NT2/D1 (cell line): Measurements from ENCODE around the gene ICA1.

Experiments used
- DNase-seq: peaks from one replicate; pipeline ENCODE4 v3.0.0-alpha.2; 2011; ENCODE audit warnings: low read depth, low spot score
- H3K27me3 ChIP-seq: 2 replicates; pipeline ENCODE4 v1.6.0; 2011; ENCODE audit warnings: mild to moderate bottlenecking; ENCODE audit not compliant: insufficient read length, insufficient read depth
- H3K36me3 ChIP-seq: 2 replicates; pipeline ENCODE4 v1.6.1; 2011; ENCODE audit warnings: mild to moderate bottlenecking, low read length, mixed read lengths; ENCODE audit not compliant: insufficient read depth, insufficient read length
- H3K4me1 ChIP-seq: 2 replicates; pipeline ENCODE4 v1.5.1; 2011; ENCODE audit not compliant: insufficient read depth, insufficient read length
- H3K4me3 ChIP-seq: 2 replicates; pipeline ENCODE4 v1.5.1; 2011; ENCODE audit warnings: low read depth; ENCODE audit not compliant: insufficient read length
- H3K9ac ChIP-seq: 2 replicates; pipeline ENCODE4 v1.6.0; 2011; ENCODE audit warnings: low read depth; ENCODE audit not compliant: insufficient read length
- H3K9me3 ChIP-seq: 2 replicates; pipeline ENCODE4 v1.5.1; 2011; ENCODE audit warnings: mild to moderate bottlenecking, low read length; ENCODE audit not compliant: insufficient read depth
- SUZ12 ChIP-seq: IDR thresholded peaks from 2 replicates; pipeline ENCODE4 v1.6.1; 2011; ENCODE audit not compliant: insufficient read length, insufficient read depth; ENCODE audit errors: extremely low read depth
- YY1 ChIP-seq: IDR thresholded peaks from 2 replicates; pipeline ENCODE4 v1.6.1; 2011; ENCODE audit not compliant: insufficient read length, insufficient read depth
- ZNF274 ChIP-seq: IDR thresholded peaks from 2 replicates; pipeline ENCODE4 v1.6.1; 2011; ENCODE audit warnings: mild to moderate bottlenecking, low read depth, low read length

ICA1 gene

GRCh38 chr7:8092140-8092539, 169.8 kb downstream of the ICA1 start:
- H3K9ac ChIP-seq, result no peak overlapping the region
- H3K9me3 ChIP-seq, result peaks cover 4% of the 10 kb centered on the region; the same call in 1 of the 2 replicates
- no peak overlapping the region for H3K4me3 ChIP-seq
- no peaks in the 10 kb centered on the region for H3K4me1 ChIP-seq
- DNase-seq, result no peak
- H3K27me3 ChIP-seq, result no peaks in the 10 kb centered on the region
- no peaks in the 10 kb centered on the region for H3K36me3 ChIP-seq
- TF ChIP-seq SUZ12, result no peak
- TF ChIP-seq YY1, result no peak
- TF ChIP-seq ZNF274, result no peak

- no peak for TF ChIP-seq SUZ12
- TF ChIP-seq ZNF274, result no peak
- TF ChIP-seq YY1, result no peak
Observed at GRCh38 chr7:8089036-8089780, 172.8 kb downstream of the ICA1 start.

GRCh38 chr7:8086239-8086638, 175.7 kb downstream of the ICA1 start:
- Histone ChIP-seq H3K36me3 (peaks cover 8% of the 10 kb centered on the region), H3K4me3 (no peak overlapping the region), H3K27me3 (no peaks in the 10 kb centered on the region), H3K9me3 (no peaks in the 10 kb centered on the region), H3K9ac (no peak overlapping the region), H3K4me1 (no peaks in the 10 kb centered on the region)
- DNase-seq, result no peak
- no peak for TF ChIP-seq ZNF274
- TF ChIP-seq YY1, result no peak
- TF ChIP-seq SUZ12, result no peak

More at GRCh38 chr7:8089036-8089780, 172.8 kb downstream of the ICA1 start:
- Histone ChIP-seq H3K4me1 (no peaks in the 10 kb centered on the region), H3K4me3 (no peak overlapping the region), H3K9me3 (no peaks in the 10 kb centered on the region), H3K27me3 (no peaks in the 10 kb centered on the region), H3K9ac (no peak overlapping the region), H3K36me3 (peaks cover 8% of the 10 kb centered on the region)
- DNase-seq, result no peak

DNA sequence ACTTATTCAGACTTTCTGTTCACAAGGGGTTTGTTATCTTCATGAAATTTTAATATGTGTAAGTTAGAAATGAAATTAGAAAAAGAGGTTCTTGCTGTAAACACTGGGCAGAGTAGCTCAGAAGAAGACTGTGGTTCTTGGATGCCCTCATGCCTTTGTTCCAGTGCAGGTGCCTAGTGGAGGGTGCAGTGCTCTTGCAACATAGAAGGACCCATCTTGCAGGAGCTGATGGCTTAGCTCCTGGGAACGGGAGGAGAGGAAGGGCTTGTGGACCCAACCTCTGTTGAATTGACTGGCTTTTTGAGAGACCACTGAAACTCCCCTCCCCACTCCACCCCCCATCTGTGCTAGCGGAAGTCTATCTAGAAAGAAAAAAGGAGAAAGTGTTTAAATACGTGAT, 176.5 kb downstream of the ICA1 start:
- Histone ChIP-seq H3K4me1 (no peaks in the 10 kb centered on the region), H3K4me3 (no peak overlapping the region), H3K9ac (no peak overlapping the region), H3K36me3 (peaks cover 8% of the 10 kb centered on the region), H3K9me3 (no peaks in the 10 kb centered on the region), H3K27me3 (no peaks in the 10 kb centered on the region)
- no peak for DNase-seq
- TF ChIP-seq YY1, result no peak
- no peak for TF ChIP-seq SUZ12
- TF ChIP-seq ZNF274, result no peak

DNA sequence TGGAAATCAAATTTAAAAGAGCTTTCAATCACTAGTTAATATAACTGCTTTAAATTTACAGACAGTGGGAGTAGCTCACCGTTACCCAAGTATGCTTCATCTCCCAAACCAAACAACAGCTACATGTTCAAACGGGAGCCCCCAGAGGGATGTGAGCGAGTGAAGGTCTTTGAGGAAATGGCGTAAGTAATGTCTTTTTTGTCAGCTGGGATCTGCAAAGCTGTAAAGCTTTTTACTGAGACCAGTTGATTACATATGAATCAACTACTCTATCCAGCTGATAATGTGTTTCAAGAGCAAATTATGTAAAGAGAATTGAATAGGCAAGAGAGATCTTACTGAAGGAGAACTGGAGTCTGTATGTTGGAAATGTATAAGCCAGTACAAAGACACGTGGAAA, 177.1 kb downstream of the ICA1 start:
- Histone ChIP-seq H3K36me3 (peaks cover 8% of the 10 kb centered on the region), H3K9ac (no peak overlapping the region), H3K9me3 (no peaks in the 10 kb centered on the region), H3K4me3 (no peak overlapping the region), H3K4me1 (no peaks in the 10 kb centered on the region), H3K27me3 (no peaks in the 10 kb centered on the region)
- TF ChIP-seq ZNF274, result no peak
- no peak for TF ChIP-seq YY1
- TF ChIP-seq SUZ12, result no peak
- no peak for DNase-seq

GRCh38 chr7:8082762-8083161, 179.2 kb downstream of the ICA1 start:
- peaks cover 8% of the 10 kb centered on the region for H3K36me3 ChIP-seq
- TF ChIP-seq YY1, result no peak
- no peak for TF ChIP-seq SUZ12
- no peak for TF ChIP-seq ZNF274
- no peaks in the 10 kb centered on the region for H3K9me3 ChIP-seq
- no peak for DNase-seq
- no peaks in the 10 kb centered on the region for H3K4me1 ChIP-seq
- no peak overlapping the region for H3K4me3 ChIP-seq
- H3K27me3 ChIP-seq, result no peaks in the 10 kb centered on the region
- H3K9ac ChIP-seq, result no peak overlapping the region

- TF ChIP-seq YY1, result no peak
- TF ChIP-seq SUZ12, result no peak
- TF ChIP-seq ZNF274, result no peak
Observed at GRCh38 chr7:8078418-8078817, 183.5 kb downstream of the ICA1 start.

More at GRCh38 chr7:8078418-8078817, 183.5 kb downstream of the ICA1 start:
- Histone ChIP-seq H3K4me1 (no peaks in the 10 kb centered on the region), H3K36me3 (no peaks in the 10 kb centered on the region), H3K27me3 (no peaks in the 10 kb centered on the region), H3K4me3 (no peak overlapping the region), H3K9me3 (no peaks in the 10 kb centered on the region), H3K9ac (no peak overlapping the region)
- DNase-seq, result no peak
